HPDE6-E6E7 (cell line): ENCODE data around the gene DRAP1.
"Not testable (repeated sequence)": the region's sequence is repeated elsewhere in the genome, so short reads cannot be mapped to it uniquely, and the experiment has no call there.

Experiments
- DNase-seq: peaks from one replicate; pipeline ENCODE4 v3.0.0; 2011; ENCODE audit warnings: missing footprints; ENCODE audit errors: extremely low spot score

DRAP1 gene

DNA sequence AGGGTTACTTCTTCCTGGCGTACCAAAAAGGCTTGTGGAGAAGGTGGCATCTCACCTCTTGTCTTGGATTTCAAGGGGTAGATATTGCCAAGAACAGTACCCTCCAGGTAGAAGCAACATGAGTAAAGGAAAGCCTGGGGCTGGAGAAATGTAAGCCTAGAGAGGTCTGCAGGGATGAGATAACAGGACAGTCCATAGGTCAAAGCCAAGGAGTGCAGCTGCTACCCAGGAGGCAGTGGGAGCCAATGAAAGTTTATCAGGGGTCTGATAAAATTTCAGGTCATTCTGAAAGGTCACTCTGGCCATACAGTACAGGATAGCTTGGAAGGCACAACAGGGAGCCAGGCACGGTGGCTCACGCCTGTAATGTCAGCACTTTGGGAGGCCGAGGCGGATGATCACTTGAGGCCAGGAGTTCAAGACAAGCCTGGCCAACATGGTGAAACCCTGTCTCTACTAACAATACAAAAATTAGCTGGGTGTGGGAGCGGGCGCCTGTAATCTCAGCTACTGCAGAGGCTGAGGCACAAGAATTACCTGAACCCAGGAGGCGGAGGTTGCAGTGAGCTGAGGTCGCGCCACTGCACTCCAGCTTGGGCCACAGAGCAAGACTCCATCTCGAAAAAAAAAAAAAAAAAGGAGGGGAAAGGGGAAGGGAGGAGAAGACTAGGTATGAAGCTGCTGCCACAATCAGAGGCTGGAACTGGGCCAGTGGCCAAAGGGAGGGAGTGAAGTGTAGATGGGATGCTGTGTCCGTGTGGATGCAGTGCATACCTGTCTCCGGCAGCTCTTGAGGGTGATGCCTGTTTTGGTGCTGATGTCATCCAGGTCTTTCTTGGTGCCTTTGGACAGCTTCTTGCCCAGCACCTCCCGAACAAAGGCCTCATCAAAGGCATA lies 32.2 kb upstream of the DRAP1 start:
- DNase-seq = no peak

DNA sequence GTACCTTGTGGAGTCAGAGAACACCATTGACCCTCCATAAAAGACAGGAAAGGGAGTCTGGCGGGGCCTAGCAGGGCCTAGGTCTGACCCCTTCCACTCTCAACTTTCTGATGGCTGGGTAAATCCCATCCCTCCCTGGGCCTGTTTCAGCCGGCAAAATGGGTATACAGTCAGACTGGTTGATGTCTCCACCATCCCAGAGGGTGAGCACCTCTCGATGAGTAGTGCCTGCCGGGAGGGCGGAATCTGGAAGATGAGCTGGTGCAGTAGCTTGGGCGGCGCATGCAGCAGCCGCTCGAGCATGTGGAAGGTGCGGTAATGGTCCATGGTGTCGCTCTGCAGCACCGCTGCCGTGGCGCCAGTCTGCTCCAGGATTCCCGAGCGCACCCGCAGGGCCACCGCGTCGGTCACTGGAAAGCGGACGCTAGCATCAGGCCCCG lies 31.5 kb upstream of the DRAP1 start:
- DNase-seq = no peak

DNA sequence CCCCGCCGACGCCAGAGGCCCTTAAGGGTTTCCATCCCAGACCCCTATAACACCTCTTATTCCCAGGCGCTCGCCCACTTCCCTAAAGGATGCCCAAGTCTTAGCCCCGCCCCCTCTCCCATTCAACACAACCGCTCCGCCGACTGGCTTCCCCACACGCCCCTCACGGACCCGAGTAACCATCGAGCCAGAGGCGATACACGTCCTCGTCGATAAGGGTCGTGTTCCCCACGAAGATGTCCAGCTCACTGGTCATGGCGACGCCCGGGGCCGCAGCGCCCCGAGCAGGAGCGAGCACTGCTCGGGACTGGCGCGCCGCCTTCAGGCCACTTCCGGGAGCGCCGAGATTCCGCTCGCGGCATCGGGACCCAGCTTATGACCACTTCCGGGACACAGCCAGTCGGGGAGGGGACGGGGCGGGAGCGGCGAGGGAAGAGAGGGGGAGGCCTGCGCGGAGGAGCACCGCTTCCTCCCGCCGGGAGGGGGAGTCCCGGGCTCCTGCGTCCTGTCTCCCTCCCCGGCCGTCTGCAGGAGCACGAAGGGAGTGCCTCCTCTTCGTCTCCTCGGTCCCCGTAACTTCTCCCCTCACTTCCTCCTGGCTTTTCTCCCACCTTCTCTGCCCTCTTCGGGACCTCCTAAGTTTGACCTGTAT lies 30.9 kb upstream of the DRAP1 start, which contains the start of gene FIBP:
TSS of gene FIBP (minus strand) at position 309 of the 652 bp plus-strand sequence. CDS start at position 256, 53 bp downstream.
- DNase-seq = peak; percentile 98

DNA sequence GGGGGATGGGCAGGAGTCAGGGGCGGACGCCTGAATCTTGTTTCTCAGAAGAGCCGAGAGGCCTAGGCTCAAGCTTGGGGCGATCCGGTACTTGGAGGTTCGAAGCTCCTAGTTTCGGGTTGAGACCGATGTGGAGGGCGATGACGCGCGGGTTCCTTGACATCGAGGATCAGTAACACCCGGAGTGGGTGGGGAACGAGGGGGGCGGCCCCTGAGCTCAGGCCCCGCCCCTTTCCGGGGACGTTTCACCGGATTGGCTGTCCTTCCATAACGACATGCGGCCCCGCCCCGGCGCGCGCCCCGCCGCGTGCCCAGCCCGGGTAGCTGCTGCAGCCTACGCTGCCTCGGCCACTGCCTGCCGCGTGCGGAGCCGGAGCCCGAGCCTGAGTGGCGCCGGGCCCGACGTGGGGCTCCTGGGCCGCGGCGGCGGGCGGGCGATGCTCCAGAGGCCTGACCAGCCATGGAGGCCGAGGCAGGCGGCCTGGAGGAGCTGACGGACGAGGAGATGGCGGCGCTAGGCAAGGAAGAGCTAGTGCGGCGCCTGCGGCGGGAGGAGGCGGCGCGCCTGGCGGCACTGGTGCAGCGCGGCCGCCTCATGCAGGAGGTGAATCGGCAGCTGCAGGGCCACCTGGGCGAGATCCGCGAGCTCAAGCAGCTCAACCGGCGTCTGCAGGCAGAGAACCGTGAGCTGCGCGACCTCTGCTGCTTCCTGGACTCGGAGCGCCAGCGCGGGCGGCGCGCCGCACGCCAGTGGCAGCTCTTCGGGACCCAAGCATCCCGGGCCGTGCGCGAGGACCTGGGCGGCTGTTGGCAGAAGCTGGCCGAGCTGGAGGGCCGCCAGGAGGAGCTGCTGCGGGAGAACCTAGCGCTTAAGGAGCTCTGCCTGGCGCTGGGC lies 28.7 kb upstream of the DRAP1 start, which contains the start of gene CCDC85B:
TSS of gene CCDC85B (plus strand) at position 350 of the 895 bp plus-strand sequence. CDS start at position 461, 111 bp downstream.
- DNase-seq = peak; percentile 81

DNA sequence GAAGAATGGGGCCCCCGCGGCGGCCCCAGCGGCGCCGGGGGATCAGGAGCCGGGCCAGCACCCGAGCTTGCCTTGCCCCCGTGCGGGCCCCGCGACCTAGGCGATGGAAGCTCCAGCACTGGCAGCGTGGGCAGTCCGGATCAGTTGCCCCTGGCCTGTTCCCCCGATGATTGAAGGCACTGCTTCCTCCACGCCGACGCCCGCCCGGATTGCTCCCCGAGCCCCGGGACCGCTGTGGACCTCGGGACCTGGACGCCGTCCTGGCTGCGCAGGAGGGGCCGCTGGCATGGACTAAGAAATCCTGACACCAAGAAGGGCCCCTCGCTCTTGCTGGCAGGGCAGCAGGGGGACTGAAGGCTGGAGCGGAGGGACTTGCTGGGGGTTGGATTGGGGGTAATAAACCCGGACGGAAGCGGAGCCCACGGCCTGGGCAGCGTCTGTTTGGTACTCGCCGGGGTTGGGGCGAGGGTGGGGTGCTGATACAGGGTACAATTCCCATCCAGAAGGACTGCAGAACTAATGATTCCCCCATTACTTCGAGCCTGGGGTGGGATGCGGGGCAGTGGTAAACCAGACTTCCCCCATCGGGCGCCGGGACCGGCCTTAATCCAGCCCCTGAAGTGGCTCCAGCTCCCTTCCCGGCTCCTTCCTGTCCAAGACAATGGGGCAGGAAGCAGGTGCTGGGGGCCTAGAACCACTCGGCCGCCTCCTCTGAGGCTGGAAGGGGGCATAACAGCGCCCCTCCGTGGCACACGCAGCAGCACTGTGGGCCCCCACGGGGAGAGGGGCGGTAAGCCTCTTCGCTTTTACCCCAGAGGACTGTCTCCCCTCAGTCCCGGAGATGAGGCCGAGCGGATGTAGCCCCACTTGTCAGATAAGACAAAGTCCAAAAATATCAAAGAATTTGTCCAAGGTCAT lies 27.7 kb upstream of the DRAP1 start:
- no peak for DNase-seq

DNA sequence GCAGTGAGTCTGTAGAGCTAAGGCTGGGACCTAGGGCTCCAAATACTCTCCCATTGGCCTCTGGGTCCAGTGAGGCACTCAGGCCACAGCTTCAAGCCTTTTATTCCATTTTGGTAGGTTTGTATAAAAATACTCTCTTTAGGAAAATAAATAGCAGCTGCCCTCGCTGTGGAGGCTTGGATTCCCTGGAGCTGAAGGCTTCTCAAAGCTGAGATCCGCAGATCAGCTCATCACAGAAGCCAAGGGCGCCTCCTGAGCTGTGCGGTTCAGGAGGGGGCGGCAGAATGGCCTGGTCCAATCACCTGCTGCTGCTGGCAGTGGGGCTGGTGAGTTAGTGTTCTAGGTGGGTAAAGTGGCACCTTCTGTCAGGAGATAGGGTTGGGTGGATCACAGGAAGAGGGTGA lies 27.1 kb upstream of the DRAP1 start:
- DNase-seq = not testable (repeated sequence)

DNA sequence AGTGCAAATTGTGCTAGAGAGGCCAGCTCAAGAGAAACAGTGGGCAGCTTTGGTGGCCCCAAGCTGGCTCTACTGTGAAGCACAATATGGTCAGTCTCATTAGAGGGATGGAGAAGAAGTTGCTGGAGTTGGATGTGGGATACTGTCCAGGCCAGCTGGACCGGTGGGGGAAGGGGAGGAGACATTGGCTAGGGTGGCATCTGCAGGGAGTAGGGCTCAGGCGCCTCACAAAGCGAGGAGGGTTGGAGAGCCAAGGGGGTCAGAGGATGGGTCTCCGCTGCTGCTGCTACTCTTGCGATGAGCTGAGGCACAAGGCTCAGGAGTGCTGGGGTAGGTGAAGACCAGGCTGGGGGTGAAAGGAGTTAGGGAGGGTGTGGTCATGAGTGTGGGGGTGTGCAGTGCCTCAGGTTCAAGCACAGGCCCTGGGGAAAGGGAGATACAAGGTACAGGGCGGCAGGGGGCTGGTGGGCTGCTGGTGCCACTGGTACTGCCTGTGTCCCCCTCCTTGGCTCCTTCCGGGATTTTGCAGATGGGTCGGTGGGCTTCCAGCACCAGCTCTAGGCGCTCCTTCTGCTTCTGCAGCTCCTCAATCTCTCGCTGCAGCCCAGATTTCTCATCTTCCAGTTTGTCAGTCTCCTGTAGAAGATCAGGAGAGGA lies 26.4 kb upstream of the DRAP1 start:
- DNase-seq = no peak

DNA sequence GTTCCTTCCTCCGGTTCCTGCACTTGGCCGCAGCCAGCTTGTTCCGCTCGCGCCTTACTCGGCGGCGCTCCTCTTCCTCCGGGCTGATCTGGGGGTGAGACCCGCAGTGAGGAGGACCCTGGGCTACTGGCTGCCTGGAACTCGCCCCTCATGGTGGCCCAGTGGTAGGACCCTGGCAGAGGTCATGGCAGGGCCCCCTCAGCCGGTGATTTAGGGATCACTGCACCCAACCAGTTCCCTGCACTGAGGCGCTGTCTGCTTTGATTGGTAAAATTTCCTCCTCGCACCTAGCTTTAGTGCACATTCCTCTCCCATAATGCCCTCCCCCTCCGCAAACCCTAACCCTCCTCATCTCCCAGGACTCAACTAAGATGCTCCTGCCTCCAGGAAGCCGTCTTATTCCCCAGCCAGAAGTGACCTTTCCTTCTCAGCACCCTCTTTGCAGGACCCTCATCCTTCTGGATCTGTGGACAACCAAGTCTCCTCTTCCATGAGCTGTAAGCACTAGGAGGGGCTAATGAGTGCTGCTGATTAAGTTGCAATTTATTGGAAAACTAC lies 25.1 kb upstream of the DRAP1 start:
- DNase-seq = no peak

DNA sequence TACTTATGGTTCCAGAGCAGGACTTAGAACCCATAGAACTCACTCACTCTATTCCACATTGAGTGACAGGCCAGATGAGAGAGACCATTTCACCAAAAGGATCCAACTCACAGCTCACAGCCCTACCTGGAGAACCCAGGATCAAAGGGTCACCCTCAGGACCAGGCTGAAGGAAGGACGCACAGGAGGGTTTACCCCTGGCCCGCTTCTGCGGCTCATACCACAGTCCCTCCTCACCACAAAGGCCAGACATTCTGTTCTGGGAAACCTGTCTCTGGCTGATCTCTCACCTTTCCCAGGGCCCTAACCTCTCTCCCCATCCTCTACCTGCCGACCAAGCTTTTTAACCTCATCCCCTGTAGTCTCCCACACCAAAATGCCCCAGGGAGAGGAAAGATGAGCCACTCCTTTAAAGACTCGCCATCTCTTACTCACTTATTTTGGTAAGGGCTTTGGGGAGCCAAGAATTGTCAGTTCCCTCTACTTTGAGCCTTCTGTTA lies 23.7 kb upstream of the DRAP1 start:
- DNase-seq = no peak

DNA sequence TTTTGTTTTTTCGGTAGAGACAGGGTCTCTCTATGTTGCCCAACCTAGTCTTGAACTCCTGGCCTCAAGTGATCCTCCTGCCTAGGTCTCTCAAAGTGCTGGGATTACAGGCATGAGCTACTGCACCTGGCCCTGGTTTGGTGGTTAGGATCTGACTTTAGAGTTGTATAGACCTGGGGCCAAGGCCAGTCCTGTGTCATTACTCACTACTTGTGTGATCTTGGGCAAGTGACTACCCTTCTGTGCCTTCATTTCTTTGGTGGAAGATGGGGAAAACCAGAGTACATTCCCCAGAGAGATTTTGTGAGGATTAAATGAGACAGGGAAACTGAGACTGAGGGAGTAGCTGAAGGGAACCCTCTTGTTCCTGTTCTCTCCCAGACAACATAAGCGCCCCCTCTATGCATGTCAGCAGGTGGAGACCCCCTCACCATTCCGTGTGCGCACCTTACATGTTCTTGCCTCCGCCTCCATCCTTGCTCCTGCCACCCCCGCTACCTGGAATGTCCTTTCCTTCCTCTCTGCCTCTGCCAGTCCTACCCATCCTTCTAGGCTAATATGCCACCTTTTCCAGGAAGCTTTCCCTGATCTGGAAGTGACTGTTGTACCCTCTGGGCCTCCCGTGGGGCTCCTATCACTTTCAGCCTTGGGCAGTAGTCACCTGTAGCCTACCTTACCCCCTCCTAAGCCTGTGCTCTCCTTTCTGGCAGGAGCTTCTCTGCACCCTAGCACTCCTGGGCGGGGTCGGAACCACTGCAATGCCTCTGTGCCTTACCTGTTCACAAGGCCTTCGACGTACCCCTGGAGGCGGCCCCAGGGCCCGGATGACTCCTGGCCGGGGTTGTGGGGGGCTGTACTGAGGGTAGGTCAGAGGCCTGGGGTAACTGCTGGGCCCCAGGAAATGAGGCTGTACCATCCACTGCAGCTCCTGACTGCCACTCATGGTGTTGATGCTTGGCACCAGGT lies 22.9 kb upstream of the DRAP1 start:
- no peak for DNase-seq

DNA sequence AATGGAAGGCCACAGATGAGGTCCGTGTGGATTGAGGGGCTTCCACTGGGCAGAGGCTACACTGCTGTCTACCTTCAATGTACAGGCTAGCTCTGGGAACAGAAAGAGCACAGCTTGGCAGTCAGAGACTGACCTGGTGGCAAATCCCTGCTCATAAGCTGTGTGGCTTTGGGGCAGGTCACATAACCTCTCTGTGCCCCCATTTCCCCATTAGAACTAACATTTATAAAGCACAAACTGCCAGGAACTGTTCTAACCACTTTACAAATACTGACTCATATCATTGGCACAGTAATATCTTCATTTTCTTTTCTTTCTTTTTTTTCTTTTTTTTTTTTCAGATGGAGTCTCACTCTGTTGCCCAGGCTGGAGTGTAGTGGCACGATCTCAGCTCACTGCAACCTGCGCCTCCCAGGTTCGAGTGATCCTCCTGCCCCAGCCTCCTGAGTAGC lies 22.2 kb upstream of the DRAP1 start:
- no peak for DNase-seq

DNA sequence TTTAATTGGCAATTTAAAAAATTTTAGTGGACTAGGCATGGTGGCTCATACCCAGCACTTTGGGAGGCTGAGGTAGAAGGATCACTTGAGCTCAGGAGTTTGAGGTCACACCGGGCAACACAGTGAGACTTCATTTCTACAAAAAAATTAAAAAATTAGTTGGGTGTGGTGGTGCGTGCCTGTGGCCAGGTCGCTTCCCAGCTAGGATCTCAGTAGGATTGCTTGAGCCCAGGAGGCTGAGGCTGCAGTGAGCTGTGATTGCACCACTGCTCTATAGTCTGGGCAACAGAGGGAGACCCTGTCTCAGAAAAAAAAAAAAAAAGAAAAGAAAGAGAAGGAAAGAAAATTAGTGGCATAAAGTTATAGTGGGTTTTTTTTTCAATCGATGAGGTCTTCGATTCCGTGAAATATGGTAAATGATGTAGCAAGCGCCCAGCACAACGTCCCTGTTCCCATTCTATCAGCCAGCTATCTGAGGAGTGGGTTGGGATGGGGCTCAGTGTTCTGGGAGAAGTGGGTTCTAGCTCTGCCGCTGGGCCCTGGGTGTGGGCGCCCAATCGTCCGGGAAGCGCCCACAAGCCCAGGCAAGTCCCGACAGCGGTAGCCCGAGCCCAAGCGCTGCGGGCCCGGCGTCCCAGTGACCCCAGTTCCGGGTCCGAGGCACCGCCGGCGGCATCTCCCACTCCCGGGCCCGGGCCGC lies 20.4 kb upstream of the DRAP1 start:
- no peak for DNase-seq

DNA sequence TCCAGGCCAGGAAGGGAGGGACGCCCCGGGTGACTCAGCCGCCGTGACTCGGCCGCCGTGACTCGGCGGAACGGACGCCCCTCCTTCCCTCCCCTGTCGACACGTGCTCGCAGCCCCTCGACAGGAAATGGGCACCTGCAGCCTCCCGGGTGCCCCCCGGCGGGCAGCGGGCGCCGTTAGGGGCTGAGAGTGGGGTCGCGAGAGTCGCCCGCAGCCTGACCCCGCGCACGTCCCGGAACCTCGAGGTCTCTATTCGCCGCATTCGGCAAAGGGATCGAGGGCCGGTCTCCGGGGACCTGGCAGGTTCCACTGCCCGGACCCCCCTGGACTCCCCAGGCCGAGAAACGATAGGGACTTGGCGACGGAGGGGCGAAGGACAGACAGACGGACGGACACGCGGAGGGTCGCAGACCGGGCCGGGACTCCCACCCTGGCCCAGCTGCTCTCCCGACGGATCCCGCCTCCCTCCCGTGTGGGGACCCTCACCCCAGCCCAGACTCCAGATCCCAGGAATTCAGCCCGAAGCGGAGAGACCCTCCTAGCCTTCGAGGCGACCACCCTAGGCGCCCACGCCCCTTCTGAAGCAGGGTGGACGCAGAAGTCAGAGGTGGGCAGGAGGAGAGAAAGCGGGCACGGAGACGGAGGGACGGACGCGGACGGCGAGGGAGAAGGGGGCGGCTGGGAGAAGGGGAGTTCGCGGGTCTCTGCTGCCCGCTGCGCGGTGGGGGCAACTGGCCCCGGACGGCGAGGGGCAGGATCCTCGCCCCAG lies 19.7 kb upstream of the DRAP1 start:
- DNase-seq = peak; percentile 76

DNA sequence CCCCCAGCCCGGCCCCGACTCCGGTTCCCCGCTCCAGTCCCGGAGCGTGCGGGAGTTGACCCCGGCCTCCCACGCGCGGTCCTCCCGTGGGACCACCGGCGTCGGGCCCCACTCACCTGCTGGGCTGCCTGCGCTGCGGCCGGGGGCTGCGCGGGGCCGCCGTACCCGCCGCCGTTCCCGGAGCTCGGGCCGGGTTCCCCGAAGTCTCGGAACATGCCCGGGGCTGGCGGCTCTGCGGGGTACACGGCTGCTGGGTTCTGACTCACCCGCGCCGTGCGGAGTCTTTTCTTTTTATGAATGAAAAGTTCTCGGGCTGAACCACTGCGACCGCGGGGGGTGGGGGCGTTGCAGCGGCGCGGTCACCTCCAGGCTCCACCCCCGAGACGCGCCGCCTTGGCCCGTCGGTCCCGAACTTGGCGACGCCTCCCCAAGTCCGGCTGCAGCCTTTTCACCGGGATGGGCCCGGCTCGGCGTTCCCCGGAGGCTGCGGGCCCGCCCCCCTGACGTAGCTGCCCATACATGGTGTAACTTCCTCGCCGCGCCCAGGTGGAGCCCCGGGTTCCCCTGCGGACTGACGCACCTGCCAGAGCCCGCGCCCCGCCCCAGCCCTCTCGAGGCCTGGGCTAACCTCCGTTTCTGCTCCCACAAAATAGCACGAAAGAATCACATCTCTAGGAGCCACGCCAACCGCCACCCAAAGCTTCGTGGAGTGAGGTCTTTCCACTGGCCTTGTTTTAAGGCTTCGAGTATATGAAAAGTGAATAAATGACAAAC lies 18.9 kb upstream of the DRAP1 start, which contains the start of gene FOSL1:
TSS of gene FOSL1 (minus strand) at position 264 of the 774 bp plus-strand sequence. CDS start at position 215, 49 bp downstream.
- DNase-seq = peak; percentile 93

DNA sequence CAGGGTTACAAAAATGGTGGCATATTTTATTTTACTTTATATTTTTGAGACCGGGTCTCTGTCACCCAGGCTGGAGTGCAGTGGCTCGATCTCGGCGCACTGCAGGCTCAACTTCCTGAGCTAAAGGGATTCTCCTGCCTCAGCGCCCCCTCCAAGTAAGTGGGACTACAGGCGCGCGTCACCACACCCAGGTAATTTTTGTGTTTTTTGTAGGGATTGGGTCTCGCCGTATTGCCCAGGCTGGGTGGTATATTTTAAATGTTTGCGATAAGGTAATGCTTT lies 18.4 kb upstream of the DRAP1 start:
- no peak for DNase-seq

DNA sequence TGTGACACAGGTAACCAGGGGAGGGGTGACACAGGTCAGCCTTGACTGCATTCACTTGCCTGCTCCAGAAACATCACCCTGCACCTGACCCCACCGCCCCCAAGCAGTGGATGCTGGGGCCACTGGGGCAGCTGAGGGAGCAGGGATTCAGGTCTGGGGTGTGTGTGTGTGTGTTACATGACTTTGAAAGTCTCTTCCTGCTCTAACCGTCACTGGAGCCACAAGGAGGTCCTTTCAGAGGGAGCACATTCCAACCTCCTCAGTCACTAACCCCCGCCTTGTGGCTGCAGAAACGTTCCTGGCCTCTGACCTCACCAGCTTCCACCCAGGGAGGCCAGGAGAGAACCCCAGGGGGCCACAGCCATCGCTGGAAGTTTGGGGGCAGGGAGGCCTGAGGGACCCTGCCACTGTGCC lies 16.2 kb upstream of the DRAP1 start:
- DNase-seq = no peak
